ENCODE measurements around the gene AP5S1.

DNA sequence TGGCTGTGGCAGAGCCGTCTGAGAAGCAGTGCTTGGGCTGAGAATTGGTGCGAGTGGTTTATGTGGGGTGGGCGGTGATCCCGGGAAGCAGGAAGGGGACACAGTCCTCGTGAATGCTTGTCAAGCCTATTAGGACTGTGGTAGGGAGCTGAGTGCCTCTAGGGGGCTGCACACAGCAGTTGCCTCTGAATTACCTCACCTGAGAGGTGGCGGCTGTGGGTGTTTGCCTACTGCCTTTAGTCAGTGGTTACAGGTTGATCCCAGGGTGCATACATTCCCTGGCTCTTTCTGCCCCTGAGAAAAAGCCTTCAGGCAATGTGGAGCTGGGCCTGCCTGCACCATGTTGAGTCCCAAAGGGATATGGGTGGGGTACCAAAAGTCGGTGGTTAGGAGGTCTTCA, 5.2 kb downstream of the AP5S1 start:
- TF ChIP-seq, protein P1, sequence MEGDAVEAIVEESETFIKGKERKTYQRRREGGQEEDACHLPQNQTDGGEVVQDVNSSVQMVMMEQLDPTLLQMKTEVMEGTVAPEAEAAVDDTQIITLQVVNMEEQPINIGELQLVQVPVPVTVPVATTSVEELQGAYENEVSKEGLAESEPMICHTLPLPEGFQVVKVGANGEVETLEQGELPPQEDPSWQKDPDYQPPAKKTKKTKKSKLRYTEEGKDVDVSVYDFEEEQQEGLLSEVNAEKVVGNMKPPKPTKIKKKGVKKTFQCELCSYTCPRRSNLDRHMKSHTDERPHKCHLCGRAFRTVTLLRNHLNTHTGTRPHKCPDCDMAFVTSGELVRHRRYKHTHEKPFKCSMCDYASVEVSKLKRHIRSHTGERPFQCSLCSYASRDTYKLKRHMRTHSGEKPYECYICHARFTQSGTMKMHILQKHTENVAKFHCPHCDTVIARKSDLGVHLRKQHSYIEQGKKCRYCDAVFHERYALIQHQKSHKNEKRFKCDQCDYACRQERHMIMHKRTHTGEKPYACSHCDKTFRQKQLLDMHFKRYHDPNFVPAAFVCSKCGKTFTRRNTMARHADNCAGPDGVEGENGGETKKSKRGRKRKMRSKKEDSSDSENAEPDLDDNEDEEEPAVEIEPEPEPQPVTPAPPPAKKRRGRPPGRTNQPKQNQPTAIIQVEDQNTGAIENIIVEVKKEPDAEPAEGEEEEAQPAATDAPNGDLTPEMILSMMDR (IDR thresholded peaks at IDR 0.05 in 8 of 11, conservative IDR thresholded peaks at IDR 0.05 in 3 of 11): no peak
- no peak for TF ChIP-seq POLR2AphosphoS5 (IDR thresholded peaks at IDR 0.05)

Measured in spleen (tissue), 7 donors.